Osteoblast (primary cell): ENCODE measurements around the gene SAMMSON. TPM values are rescaled to one million over a fixed set of nuclear protein-coding genes. Genes with fewer than 3 reads are reported as not detected.
A peak's percentile ranks its signal among the peaks of the same experiment; 100 is the strongest.

ENCODE experiments used
- DNase-seq: peaks from one replicate; pipeline ENCODE4 v3.0.0; 2011; ENCODE audit warnings: low spot score, mixed read lengths; ENCODE audit not compliant: insufficient read length; ENCODE audit errors: missing footprints
- H2AFZ ChIP-seq: 2 replicates; pipeline ENCODE4 v1.6.0; 2011; ENCODE audit warnings: mild to moderate bottlenecking, low read length
- H3K27ac ChIP-seq: 2 replicates; pipeline ENCODE4 v1.5.1; 2011; ENCODE audit warnings: mild to moderate bottlenecking, low read depth, low read length, moderate library complexity
- H3K27me3 ChIP-seq: 2 replicates; pipeline ENCODE4 v1.6.0; 2012; ENCODE audit warnings: mild to moderate bottlenecking, control low read depth, inconsistent platforms, low read length, moderate library complexity; ENCODE audit not compliant: insufficient read depth
- H3K36me3 ChIP-seq: 2 replicates; pipeline ENCODE4 v1.5.1; 2011; ENCODE audit warnings: mild to moderate bottlenecking, low read length, control low read depth, moderate library complexity; ENCODE audit not compliant: insufficient read depth
- H3K4me1 ChIP-seq: 2 replicates; pipeline ENCODE4 v1.5.1; 2011; ENCODE audit warnings: mild to moderate bottlenecking, low read length, control low read depth, moderate library complexity; ENCODE audit not compliant: insufficient read depth
- H3K4me2 ChIP-seq: 2 replicates; pipeline ENCODE4 v1.6.0; 2011; ENCODE audit warnings: mild to moderate bottlenecking, low read length; ENCODE audit not compliant: insufficient read depth
- H3K4me3 ChIP-seq: fragments of 200-600 bp; sonication (generic); 3 replicates; pipeline ENCODE4 v1.5.1; 2012; ENCODE audit warnings: mild to moderate bottlenecking, low read length, inconsistent platforms; ENCODE audit not compliant: insufficient read depth
- H3K79me2 ChIP-seq: 2 replicates; pipeline ENCODE4 v1.6.0; 2012; ENCODE audit warnings: mild to moderate bottlenecking, low read length, control low read depth, inconsistent platforms; ENCODE audit not compliant: insufficient read depth
- H3K9me3 ChIP-seq: 2 replicates; pipeline ENCODE4 v1.5.1; 2011; ENCODE audit warnings: low read depth, low read length, control low read depth
- H4K20me1 ChIP-seq: 2 replicates; pipeline ENCODE4 v1.6.0; 2012; ENCODE audit warnings: mild to moderate bottlenecking, low read length, control low read depth; ENCODE audit not compliant: insufficient read depth
- total RNA-seq: library from RNA; depleted of rRNA; stranded (reverse); fragments of >200 nt; gene quantifications from 2 replicates; pipeline ENCODE4 v1.2.3, GENCODE V29; 2012
- TF ChIP-seq, protein P1 (sequence below): IDR thresholded peaks from 2 replicates; pipeline ENCODE4 v1.5.1; 2011; ENCODE audit warnings: mild to moderate bottlenecking, low read depth, low read length, moderate library complexity; ENCODE audit errors: extremely low read depth

Gene SAMMSON
- total RNA-seq, 1 donor: not detected

DNA sequence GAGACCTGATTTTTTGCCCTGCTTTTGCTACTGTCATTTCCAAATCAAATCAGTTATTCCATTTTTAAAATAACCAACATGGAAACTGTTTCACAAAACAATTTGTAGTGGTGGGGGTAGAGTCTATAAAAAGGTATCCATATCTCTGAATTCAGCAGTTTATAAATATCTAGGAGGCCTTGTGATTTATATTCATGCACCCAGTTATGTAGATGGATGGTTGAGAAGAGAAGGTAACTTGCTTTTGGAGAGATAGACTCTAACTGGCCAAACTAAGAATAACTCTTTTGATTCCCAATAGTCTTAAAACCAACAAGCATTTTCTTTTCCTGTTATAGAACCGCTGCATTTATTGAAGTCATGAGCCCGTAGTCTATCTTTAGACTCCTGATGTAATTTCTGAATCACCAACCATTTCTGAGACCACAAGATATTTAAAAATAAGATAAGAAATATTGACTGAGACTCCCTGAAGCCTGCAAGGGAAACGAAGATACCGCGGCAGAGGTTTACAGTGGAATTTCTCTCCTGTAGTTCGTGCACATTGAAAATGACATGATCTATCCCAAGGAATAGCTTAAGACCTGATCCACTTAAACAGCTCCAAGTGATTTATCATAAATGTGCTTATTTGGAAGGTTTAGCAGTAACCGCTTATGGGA, 68.5 kb downstream of the SAMMSON start:
- H4K20me1 ChIP-seq: no peaks in the 10 kb centered on the region
- TF ChIP-seq, protein P1, sequence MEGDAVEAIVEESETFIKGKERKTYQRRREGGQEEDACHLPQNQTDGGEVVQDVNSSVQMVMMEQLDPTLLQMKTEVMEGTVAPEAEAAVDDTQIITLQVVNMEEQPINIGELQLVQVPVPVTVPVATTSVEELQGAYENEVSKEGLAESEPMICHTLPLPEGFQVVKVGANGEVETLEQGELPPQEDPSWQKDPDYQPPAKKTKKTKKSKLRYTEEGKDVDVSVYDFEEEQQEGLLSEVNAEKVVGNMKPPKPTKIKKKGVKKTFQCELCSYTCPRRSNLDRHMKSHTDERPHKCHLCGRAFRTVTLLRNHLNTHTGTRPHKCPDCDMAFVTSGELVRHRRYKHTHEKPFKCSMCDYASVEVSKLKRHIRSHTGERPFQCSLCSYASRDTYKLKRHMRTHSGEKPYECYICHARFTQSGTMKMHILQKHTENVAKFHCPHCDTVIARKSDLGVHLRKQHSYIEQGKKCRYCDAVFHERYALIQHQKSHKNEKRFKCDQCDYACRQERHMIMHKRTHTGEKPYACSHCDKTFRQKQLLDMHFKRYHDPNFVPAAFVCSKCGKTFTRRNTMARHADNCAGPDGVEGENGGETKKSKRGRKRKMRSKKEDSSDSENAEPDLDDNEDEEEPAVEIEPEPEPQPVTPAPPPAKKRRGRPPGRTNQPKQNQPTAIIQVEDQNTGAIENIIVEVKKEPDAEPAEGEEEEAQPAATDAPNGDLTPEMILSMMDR: no peak
- no peak overlapping the region for H3K27ac ChIP-seq
- H3K79me2 ChIP-seq: no peaks in the 10 kb centered on the region
- no peaks in the 10 kb centered on the region for H3K36me3 ChIP-seq
- DNase-seq: no peak
- no peak overlapping the region for H3K4me3 ChIP-seq
- peak overlapping the region; percentile 7 for H3K4me2 ChIP-seq
- H3K27me3 ChIP-seq: peaks cover 25% of the 10 kb centered on the region
- H3K9me3 ChIP-seq: no peaks in the 10 kb centered on the region
- H2AFZ ChIP-seq: no peak overlapping the region
- peaks cover 5% of the 10 kb centered on the region for H3K4me1 ChIP-seq

- no peak overlapping the region for H3K4me2 ChIP-seq
- no peaks in the 10 kb centered on the region for H3K79me2 ChIP-seq
- no peak for DNase-seq
- TF ChIP-seq, protein P1: no peak
- H4K20me1 ChIP-seq: no peaks in the 10 kb centered on the region
- H3K9me3 ChIP-seq: no peaks in the 10 kb centered on the region
- H3K27me3 ChIP-seq: peaks cover 21% of the 10 kb centered on the region
- H2AFZ ChIP-seq: no peak overlapping the region
- no peak overlapping the region for H3K27ac ChIP-seq
- peaks cover 5% of the 10 kb centered on the region for H3K4me1 ChIP-seq
- no peaks in the 10 kb centered on the region for H3K36me3 ChIP-seq
- no peak overlapping the region for H3K4me3 ChIP-seq
Measured at GRCh38 chr3:70069557-70069956, 70.0 kb downstream of the SAMMSON start.

DNA sequence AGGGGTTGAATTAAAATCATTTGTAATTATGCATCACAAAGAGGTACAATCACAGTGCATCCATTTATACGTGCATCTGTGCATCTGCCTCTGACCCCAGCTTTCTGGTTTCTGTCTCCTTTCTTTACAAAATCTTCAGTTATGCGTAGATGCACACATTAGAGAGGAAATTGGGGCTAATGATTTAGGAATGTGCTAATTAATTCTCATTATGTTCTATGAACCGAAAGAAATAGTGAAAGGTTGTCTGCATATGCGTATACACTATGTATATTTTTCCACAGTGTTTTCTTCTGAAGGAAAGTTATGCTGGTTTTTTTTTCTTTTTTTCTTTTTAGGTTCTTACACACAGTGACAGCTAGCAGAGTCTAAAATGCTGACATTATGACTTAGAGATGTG, 71.6 kb downstream of the SAMMSON start:
- Histone ChIP-seq H3K79me2 (no peaks in the 10 kb centered on the region), H3K27ac (no peak overlapping the region), H3K4me3 (no peak overlapping the region), H3K36me3 (no peaks in the 10 kb centered on the region), H2AFZ (no peak overlapping the region), H3K4me1 (peaks cover 5% of the 10 kb centered on the region), H3K4me2 (no peak overlapping the region), H3K27me3 (peaks cover 21% of the 10 kb centered on the region), H4K20me1 (no peaks in the 10 kb centered on the region), H3K9me3 (no peaks in the 10 kb centered on the region)
- no peak for DNase-seq
- TF ChIP-seq, protein P1: no peak

DNA sequence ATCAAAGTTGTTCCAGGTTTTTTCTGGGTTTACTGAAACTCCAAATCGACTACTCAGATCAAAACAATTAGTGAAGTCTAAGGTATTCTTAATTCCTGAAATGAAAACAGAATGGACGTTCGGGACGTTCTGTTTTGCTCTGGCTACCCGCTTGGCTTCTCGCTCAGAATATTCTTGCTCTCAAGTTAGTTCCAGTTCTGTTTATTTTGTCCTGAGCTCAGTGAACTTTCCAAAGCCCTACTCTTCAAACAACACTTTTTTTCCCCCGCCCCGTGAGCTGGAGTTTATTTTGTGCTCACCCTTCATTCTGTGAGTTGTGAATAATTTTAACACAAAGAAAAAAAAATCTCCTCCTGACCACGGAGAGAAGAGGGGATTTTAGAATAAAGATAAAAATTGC, 72.6 kb downstream of the SAMMSON start:
- Histone ChIP-seq H3K27ac (no peak overlapping the region), H3K79me2 (no peaks in the 10 kb centered on the region), H4K20me1 (no peaks in the 10 kb centered on the region), H3K4me1 (peaks cover 5% of the 10 kb centered on the region), H3K36me3 (no peaks in the 10 kb centered on the region), H3K27me3 (peaks cover 21% of the 10 kb centered on the region), H3K4me2 (peak overlapping the region; percentile 21), H3K4me3 (peak overlapping the region; percentile 31), H2AFZ (peak overlapping the region; percentile 19), H3K9me3 (no peaks in the 10 kb centered on the region)
- DNase-seq: no peak
- TF ChIP-seq, protein P1: no peak
